ENCODE measurements around the gene SNX25.
A peak's percentile ranks its signal among the peaks of the same experiment; 100 is the strongest.
"Not testable (repeated sequence)": the region's sequence is repeated elsewhere in the genome, so short reads cannot be mapped to it uniquely, and the experiment has no call there.

Gene SNX25

GRCh38 chr4:185235119-185235842 is 25.9 kb downstream of the SNX25 start:
- DNase-seq = no peak

DNA sequence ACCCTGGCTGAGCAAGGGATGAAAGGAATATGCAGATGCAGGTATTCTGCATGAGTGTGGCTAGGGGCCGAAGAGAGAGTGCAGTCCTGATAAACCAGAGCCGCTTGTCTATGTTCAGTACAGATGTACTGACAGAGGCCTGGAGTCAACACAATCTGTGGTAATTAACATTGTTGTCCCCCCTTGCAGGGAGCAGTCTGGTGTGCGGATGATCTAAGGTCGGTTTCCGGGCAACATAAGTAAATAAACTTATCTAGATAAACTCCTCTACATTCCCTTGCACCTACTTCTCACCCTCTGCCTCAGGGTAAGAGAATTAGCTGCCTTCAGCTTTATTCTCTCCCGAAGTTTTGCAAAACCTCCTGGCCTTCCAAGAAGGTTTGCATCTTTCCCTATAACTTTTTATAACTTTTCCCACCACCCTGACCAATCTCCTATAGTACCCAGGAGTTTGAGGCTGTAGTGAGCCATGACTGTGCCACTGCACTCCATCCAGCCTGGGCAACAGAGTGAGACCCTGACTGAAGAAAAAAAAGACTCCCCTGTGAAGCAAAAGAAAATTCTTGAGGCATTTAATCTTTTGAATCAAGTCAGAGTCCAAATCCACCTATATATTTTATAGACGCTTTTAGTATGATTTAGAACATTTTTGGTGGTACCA is 26.6 kb downstream of the SNX25 start:
- no peak for DNase-seq

DNA sequence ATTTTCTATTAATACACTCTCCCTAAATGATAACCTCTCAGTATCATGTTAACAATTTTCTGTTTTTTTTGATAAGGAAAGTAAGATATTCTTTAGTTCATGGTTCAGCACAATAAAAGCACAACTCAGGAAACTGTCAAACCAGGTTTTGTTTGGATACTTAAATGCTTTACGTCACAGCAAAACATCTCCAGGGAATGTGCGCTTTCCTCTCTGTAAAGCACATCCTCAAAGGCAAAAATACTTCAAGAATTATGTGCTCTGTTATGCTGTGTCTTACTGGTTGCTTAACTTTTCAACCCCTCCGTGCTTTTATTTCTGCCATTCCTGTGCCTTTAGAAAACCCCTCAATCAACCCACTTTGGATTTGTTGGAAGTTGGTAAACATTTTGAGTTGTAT is 27.8 kb downstream of the SNX25 start:
- DNase-seq = no peak

GRCh38 chr4:185238215-185238681 is 28.9 kb downstream of the SNX25 start:
- no peak for DNase-seq

- DNase-seq = no peak
These were observed 29.4 kb downstream of the SNX25 start for GRCh38 chr4:185238750-185239149.

GRCh38 chr4:185240486-185240885 is 31.1 kb downstream of the SNX25 start:
- not testable (repeated sequence) for DNase-seq

DNA sequence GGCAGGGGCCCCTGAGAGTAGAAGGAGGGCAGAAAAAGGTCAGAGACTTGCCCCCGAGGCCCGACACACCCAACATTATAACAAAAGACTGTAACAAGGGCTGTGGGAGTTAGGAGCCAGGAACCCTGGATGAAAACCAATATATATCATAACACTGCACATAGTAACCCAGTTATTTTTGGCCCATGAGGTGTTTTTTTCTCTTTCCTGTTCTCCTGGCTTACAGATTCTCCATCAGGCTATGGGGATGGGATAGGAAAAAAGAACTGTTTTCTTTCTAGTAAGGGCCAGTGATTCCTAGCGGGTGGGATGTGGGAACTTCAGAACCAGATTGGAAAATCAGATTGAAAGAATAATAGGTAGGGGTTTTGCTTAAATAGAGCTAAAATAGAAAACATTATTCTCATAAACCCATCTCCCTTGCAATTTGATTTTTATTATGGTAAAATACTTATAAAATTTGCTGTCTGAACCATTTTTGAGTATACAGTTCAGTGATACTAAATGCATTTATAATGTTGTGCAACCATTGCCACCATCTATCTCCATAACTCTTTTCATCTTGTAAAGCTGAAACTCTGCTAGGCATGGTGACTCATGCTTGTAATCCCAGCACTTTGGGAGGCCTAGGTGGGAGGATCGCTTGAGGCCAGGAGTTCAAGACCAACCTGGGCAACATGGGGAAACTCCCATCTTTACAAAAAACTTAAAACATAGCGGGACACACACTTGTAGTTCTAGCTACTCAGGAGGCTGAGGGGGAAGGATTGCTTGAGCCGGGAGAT is 33.5 kb downstream of the SNX25 start:
- no peak for DNase-seq

GRCh38 chr4:185243879-185244278 is 34.5 kb downstream of the SNX25 start:
- DNase-seq = no peak

GRCh38 chr4:185244763-185245162 is 35.4 kb downstream of the SNX25 start:
- DNase-seq = no peak

- DNase-seq = no peak
These were observed 37.1 kb downstream of the SNX25 start for GRCh38 chr4:185246453-185246852.

GRCh38 chr4:185247151-185247550 is 37.8 kb downstream of the SNX25 start:
- DNase-seq = no peak

DNA sequence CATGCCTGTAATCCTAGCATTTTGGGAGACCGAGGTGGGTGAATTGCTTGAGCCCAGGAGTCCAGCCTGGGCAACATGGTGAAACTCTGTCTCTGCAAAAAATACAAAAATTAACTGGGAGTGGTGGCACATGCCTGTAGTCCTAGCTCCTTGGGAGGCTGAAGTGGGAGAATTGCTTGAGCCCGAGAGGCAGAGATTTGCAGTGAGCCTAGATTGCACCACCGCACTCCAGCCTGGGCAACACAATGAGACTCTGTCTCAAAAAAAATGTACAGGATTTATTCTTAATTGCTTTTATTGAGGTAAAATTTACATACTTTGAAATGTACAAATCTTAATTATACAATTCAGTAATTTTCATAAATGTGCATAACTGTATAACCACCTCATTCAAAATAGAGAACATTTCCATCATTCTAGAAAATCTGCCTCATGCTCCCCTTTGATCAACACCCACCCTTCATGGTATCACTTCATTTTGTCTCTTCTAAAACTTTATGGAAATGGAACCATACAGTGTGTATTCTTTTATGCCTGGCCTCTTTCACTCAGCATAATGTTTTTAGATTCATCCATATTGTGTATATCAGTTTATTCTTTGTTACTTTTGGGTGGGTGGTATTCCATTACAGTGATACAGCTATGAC is 39.1 kb downstream of the SNX25 start:
- no peak for DNase-seq

DNA sequence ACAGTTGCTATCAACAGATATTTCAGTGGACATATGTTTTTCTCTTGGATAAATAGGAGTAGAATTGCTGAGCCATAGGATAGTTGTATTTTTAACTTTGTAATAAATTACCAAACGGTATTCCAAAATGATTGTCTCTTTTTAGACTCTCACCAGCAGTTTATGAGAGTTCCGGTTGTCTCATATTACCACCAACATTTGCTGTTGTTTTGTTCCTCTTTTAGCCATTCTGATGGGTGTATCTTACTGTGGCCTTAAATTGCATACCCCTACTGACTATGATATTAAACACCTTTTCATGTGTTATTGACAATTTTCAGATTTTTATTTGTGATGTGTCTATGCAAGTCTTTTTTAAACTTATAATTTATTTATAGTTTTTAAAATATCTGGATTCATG is 39.7 kb downstream of the SNX25 start:
- DNase-seq = no peak

- DNase-seq = no peak
These were observed 45.0 kb downstream of the SNX25 start for GRCh38 chr4:185254434-185254833.

GRCh38 chr4:185255868-185256267 is 46.5 kb downstream of the SNX25 start:
- DNase-seq = no peak

- DNase-seq = no peak
These were observed 47.0 kb downstream of the SNX25 start for GRCh38 chr4:185256446-185256845.

DNA sequence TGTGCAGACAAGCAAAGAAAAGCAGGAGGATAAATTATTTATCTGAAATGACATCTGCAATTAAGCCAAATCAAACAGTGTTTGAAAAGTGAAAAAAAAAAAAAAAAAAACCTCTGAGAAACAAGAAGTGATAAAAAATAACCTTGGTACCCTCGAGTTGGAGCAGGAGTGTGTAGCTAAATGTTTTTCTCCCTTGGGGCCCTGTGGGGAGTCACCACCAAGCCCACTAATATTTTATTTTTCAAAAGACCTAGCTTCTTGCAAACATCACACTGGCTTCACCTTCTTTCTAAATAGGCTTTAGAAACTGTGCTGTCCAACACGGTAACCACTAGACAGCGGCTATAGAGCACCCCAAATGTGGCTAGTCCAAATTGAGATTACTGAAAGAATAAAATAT is 47.7 kb downstream of the SNX25 start:
- DNase-seq = no peak

GRCh38 chr4:185257694-185258093 is 48.3 kb downstream of the SNX25 start:
- DNase-seq = no peak

GRCh38 chr4:185258741-185259140 is 49.3 kb downstream of the SNX25 start:
- peak in 1 of 2 experiments; percentile 33 for DNase-seq

GRCh38 chr4:185259719-185260118 is 50.3 kb downstream of the SNX25 start:
- no peak for DNase-seq

GRCh38 chr4:185261946-185262345 is 52.5 kb downstream of the SNX25 start:
- no peak for DNase-seq

- no peak for DNase-seq
These were observed 54.0 kb downstream of the SNX25 start for GRCh38 chr4:185263419-185263818.

DNA sequence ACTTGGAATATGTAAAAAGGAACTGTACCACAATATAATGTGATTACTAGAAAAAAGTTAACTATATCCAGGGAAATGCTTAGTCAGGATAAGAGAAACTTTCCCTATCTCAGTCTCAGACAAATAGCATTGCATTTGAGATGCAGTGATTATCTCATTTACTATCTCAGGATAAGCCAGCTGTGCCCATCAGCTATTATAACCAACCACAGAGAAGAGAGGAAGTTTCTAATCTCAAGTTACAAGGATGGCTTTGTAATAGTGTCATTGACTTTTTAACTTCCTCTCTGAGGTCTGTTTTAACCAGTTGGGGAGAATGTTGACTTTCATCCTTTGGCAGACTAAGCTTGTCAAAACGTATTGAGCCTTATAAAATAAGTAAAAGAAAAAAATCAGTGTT is 56.5 kb downstream of the SNX25 start:
- DNase-seq = no peak

All from NCI-H2081 (cell line).